Measurements from ENCODE around the gene ITPR1. TPM values are rescaled to one million over a fixed set of nuclear protein-coding genes. Genes with fewer than 3 reads are reported as not detected.

Gene ITPR1
- total and polyA plus RNA-seq, 4 experiments from 2014 or later = 6.1 to 72.8 (median 44.2) TPM

DNA sequence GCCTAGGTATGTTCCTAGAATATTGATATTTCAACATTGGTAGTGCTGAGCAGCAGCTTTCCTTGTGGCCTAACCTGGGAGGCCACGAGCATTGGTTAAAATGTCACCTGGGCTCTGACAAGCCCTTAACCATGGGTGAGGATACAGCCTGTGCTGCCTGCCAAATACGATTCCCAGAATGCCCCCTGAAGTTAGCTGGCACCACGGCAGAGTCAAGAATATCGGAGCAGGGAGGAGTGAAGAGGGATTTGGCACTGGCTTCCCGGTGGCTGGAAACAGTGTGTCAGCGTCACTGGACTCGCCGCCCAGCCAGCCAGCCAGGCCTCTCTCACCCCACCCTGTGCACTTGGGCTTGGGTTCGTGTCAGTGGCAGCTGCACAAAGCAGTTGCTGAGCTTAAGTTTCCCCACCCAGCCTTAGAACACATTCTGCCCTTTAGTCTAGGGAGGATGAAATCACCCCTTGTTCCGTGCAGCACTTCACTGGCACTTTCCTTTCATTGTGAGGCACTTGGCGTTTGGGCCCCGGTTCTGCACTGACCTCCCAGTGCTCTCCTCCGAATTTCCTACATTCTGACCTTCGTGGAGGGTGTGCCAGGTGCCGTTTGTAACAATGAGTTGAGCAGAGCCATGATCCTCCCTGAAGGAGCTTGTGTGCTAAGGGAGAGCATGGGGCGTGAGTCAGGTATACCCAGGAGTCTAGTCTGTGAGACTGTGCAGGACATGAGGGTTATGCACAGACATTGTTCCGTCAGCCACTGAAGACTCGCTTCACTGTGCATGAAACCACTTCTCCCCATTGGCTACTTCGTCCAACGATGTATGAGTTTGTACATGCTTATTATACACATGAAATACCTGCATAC, 333.3 kb downstream of the ITPR1 start:
- Histone ChIP-seq H3K27ac (ENCODE audit: low read depth, low read length) (peak overlapping the region; percentile 33), H3K4me1 (ENCODE audit: insufficient read depth, low read length) (peaks cover 99% of the 10 kb centered on the region), H3K36me3 (ENCODE audit: insufficient read depth, low read length) (no peaks in the 10 kb centered on the region), H3K9me3 (ENCODE audit: control insufficient read depth in 1 of 2, low read length in 2 of 2) (no peaks in the 10 kb centered on the region), H3K27me3 (ENCODE audit: insufficient read depth, low read length) (no peaks in the 10 kb centered on the region), H3K4me3 (ENCODE audit: low read length in 2 of 2) (peak overlapping the region; percentile 4 to 39)
- Mint-ChIP-seq H3K36me3 (peaks cover 8 to 13% of the 10 kb centered on the region in 2 donors), H3K4me3 (peak overlapping the region; percentile 74 to 94 (median 88)), H3K9me3 (peaks cover 0 to 5% (median 0%) of the 10 kb centered on the region in 8 donors), H3K27me3 (peaks cover 0 to 3% of the 10 kb centered on the region in 2 donors), H3K27ac (peak overlapping the region; percentile 88 to 98 (median 96)), H3K4me1 (peaks cover 77 to 97% (median 93%) of the 10 kb centered on the region in 4 donors)
- no peak for DNase-seq
- intact Hi-C loops (cut with micrococcal nuclease) = no loop called here
- ChIA-PET POLR2A (ENCODE audit: partially characterized antibody) (interaction anchor here (0.8 to 12.7 kb wide), 9 partner anchors 9 to 368 kb away, joined by 3 to 254 read pairs (median 5); partner anchors contain the start of gene BHLHE40), CTCF (ENCODE audit: partially characterized antibody) (interaction anchor here (0.7 to 3.1 kb wide), 11 partner anchors 8 to 197 kb away, joined by 3 to 26 read pairs (median 4); partner anchors contain the start of gene BHLHE40)

DNA sequence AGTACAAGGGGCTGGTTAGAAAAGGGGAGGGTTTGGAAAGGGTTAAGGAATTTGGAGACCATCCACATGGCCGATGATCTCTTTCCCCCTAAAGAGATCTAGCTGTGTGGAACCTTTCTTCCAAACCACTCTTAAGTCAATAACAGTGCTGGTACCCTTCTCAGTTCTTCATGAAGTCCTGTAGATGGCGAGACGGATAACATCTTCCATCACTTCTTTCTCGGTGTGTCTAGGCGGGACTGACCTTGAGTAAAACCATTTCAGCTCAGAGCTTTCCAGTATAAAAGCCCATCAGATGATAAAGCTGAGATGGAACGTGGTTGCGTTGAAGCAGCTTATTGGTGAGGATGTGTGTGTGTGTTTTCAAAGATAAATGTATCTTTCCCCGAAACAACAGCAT, 334.6 kb downstream of the ITPR1 start:
- Histone ChIP-seq H3K4me3 (ENCODE audit: low read length in 2 of 2) (no peak overlapping the region), H3K36me3 (ENCODE audit: insufficient read depth, low read length) (no peaks in the 10 kb centered on the region), H3K27ac (ENCODE audit: low read depth, low read length) (peak overlapping the region; percentile 46), H3K27me3 (ENCODE audit: insufficient read depth, low read length) (no peaks in the 10 kb centered on the region), H3K4me1 (ENCODE audit: insufficient read depth, low read length) (peaks cover 99% of the 10 kb centered on the region), H3K9me3 (ENCODE audit: control insufficient read depth in 1 of 2, low read length in 2 of 2) (no peaks in the 10 kb centered on the region)
- H3K4me3 Mint-ChIP-seq = peak overlapping the region in 4 of 8 donors; percentile 7 to 94 (median 48)
- intact Hi-C loops (cut with micrococcal nuclease) = no loop called here
- H3K27ac Mint-ChIP-seq = peak overlapping the region; percentile 53 to 98 (median 86)
- peaks cover 8 to 14% of the 10 kb centered on the region in 2 donors for H3K36me3 Mint-ChIP-seq
- ChIA-PET POLR2A (ENCODE audit: partially characterized antibody) (interaction anchor here (1.2 to 12.7 kb wide), 5 partner anchors 22 to 154 kb away, joined by 3 to 254 read pairs (median 7); partner anchors contain the start of gene BHLHE40), CTCF (ENCODE audit: partially characterized antibody) (interaction anchor here (0.9 to 3.1 kb wide), 5 partner anchors 139 to 199 kb away, joined by 3 to 26 read pairs (median 3); partner anchors contain the start of gene BHLHE40)
- peaks cover 0 to 3% of the 10 kb centered on the region in 2 donors for H3K27me3 Mint-ChIP-seq
- DNase-seq = no peak
- peaks cover 0 to 5% (median 0%) of the 10 kb centered on the region in 8 donors for H3K9me3 Mint-ChIP-seq
- H3K4me1 Mint-ChIP-seq = peaks cover 74 to 95% (median 91%) of the 10 kb centered on the region in 4 donors

DNA sequence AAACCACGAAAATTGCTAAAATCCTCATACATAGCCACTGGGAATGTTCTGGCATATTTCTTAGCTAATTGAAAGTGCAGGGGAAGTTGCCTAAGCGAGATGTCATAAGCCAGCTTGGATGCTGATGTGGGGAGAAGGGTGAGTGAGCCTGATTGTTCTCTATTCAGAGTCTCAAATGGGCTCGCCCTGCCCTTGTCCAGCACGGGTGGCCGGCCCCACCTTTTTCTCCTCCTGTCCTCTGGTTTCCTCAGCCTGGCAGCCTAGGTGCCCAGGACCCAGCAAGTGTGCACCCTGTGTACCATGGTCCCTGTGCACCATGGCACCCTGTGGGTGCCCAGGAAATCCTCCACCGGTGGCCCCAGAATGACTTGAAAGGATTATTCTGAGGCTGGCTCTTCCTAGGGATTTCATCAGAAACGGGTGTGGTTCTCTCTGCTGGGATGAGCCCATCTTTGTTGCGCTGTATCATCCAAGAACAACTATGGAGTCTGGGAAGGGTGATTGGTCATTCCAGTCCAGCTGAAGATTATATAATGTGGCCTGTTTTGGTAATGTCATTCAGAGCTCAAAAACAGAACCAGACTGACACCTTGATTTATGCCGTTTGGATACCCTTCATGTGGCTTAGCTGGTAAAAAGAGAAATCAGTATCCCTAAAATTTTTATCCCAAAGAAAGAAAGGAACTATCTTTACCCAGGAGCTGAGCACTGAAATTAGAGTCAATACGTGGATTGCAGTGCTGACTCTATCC, 335.3 kb downstream of the ITPR1 start:
- Histone ChIP-seq H3K9me3 (ENCODE audit: control insufficient read depth in 1 of 2, low read length in 2 of 2) (no peaks in the 10 kb centered on the region), H3K36me3 (ENCODE audit: insufficient read depth, low read length) (no peaks in the 10 kb centered on the region), H3K4me1 (ENCODE audit: insufficient read depth, low read length) (peaks cover 99% of the 10 kb centered on the region), H3K4me3 (ENCODE audit: low read length in 2 of 2) (no peak overlapping the region), H3K27ac (ENCODE audit: low read depth, low read length) (peak overlapping the region; percentile 46), H3K27me3 (ENCODE audit: insufficient read depth, low read length) (no peaks in the 10 kb centered on the region)
- H3K36me3 Mint-ChIP-seq = peaks cover 8 to 14% of the 10 kb centered on the region in 2 donors
- peak overlapping the region; percentile 80 to 98 (median 92) for H3K27ac Mint-ChIP-seq
- peaks cover 0 to 5% (median 0%) of the 10 kb centered on the region in 8 donors for H3K9me3 Mint-ChIP-seq
- H3K4me1 Mint-ChIP-seq = peaks cover 78 to 95% (median 91%) of the 10 kb centered on the region in 4 donors
- peak overlapping the region in 4 of 8 donors; percentile 53 to 94 (median 66) for H3K4me3 Mint-ChIP-seq
- ChIA-PET POLR2A (ENCODE audit: partially characterized antibody) (interaction anchor here (1.2 to 12.7 kb wide), 3 partner anchors 22 to 153 kb away, joined by 3 to 254 read pairs (median 9); partner anchors contain the start of gene BHLHE40), CTCF (ENCODE audit: partially characterized antibody) (interaction anchor here (0.9 to 3.1 kb wide), 5 partner anchors 117 to 198 kb away, joined by 3 to 26 read pairs (median 4); partner anchors contain the start of gene BHLHE40)
- intact Hi-C loops (cut with micrococcal nuclease) = no loop called here
- DNase-seq = no peak
- peaks cover 0 to 3% of the 10 kb centered on the region in 2 donors for H3K27me3 Mint-ChIP-seq

DNA sequence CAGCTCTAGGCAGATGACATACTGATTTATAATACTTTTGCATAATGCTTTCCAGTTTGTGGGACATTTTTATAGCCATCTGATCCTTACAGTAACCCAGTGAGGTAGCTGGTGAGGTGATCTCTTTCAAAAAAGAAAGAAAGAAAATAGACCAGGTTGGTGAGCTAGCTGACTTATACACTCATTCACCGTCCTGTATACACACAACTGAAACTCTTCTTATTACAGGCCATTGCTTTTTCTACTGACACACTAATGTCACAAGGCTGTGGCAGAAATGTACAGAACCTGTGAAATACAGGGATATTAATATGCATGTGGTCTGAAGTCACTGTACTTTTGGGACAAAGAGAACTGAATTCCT, 335.9 kb downstream of the ITPR1 start:
- H3K36me3 Mint-ChIP-seq = peaks cover 8 to 14% of the 10 kb centered on the region in 2 donors
- peak overlapping the region in 6 of 8 donors; percentile 53 to 94 (median 64) for H3K4me3 Mint-ChIP-seq
- H3K27me3 ChIP-seq (ENCODE audit: insufficient read depth, low read length) = no peaks in the 10 kb centered on the region
- peaks cover 79 to 95% (median 91%) of the 10 kb centered on the region in 4 donors for H3K4me1 Mint-ChIP-seq
- no peaks in the 10 kb centered on the region for H3K36me3 ChIP-seq (ENCODE audit: insufficient read depth, low read length)
- CTCF ChIA-PET (ENCODE audit: partially characterized antibody) = interaction anchor here (1.1 to 3.1 kb wide), 3 partner anchors 117 to 156 kb away, joined by 4 to 26 read pairs (median 9); partner anchors contain the start of gene BHLHE40
- no peak overlapping the region for H3K4me3 ChIP-seq (ENCODE audit: low read length in 2 of 2)
- H3K9me3 Mint-ChIP-seq = peaks cover 0 to 5% (median 0%) of the 10 kb centered on the region in 8 donors
- H3K9me3 ChIP-seq (ENCODE audit: control insufficient read depth in 1 of 2, low read length in 2 of 2) = no peaks in the 10 kb centered on the region
- H3K4me1 ChIP-seq (ENCODE audit: insufficient read depth, low read length) = peaks cover 99% of the 10 kb centered on the region
- peaks cover 0 to 3% of the 10 kb centered on the region in 2 donors for H3K27me3 Mint-ChIP-seq
- DNase-seq = no peak
- peak overlapping the region; percentile 46 for H3K27ac ChIP-seq (ENCODE audit: low read depth, low read length)
- peak overlapping the region; percentile 80 to 98 (median 92) for H3K27ac Mint-ChIP-seq
- POLR2A ChIA-PET (ENCODE audit: partially characterized antibody) = interaction anchor here (1.7 to 12.7 kb wide), 2 partner anchors 21 to 152 kb away, joined by 9 to 254 read pairs; partner anchors contain the start of gene BHLHE40
- intact Hi-C loops (cut with micrococcal nuclease) = no loop called here

DNA sequence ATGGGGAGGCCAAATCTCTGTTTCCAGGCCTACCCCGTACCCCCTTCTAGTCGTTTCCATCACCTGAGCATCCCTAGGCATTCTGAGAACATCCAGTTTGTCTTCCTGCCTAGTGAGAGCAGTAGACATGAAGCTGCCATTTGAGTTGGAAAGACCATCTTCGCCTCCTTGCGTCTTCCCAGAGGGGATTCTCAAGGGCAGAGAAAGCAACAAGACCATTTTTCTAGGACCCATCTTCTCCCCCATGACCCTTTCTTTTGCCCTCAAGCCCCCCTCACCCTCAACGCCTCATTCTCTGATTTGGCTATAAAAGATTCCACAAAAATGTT, 337.4 kb downstream of the ITPR1 start:
- peak overlapping the region; percentile 96 to 100 (median 98) for H3K27ac Mint-ChIP-seq

DNA sequence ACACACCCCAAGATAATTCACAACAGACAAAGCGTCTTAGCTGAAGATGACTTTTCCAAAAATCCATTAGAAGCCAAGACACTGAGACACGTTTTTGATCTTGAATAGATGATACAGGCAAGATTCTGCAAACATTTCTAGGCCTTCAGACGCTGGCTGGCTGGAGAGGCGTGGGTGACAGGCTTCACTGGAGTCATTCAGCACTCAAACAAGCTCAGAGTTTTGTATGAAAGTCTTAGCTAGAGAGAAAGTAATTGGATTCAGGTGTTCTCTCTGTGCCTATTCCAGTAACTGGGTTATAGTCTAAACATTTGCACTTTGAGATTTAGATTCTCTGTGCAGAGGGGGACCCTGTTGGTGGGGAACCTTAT, 338.4 kb downstream of the ITPR1 start:
- Histone ChIP-seq H3K9me3 (ENCODE audit: control insufficient read depth in 1 of 2, low read length in 2 of 2) (no peaks in the 10 kb centered on the region), H3K27ac (ENCODE audit: low read depth, low read length) (peak overlapping the region; percentile 88), H3K4me1 (ENCODE audit: insufficient read depth, low read length) (peaks cover 99% of the 10 kb centered on the region), H3K27me3 (ENCODE audit: insufficient read depth, low read length) (no peaks in the 10 kb centered on the region), H3K36me3 (ENCODE audit: insufficient read depth, low read length) (no peaks in the 10 kb centered on the region), H3K4me3 (ENCODE audit: low read length in 2 of 2) (peak overlapping the region; percentile 31 to 62)
- intact Hi-C loops (cut with micrococcal nuclease) = loop anchor here (1.0 to 10.0 kb wide), 6 partner anchors 9 to 353 kb away; partner anchors contain the start of genes EDEM1 and ITPR1
- H3K36me3 Mint-ChIP-seq = peaks cover 9 to 17% of the 10 kb centered on the region in 2 donors
- peaks cover 0 to 4% (median 0%) of the 10 kb centered on the region in 8 donors for H3K9me3 Mint-ChIP-seq
- H3K27ac Mint-ChIP-seq = peak overlapping the region; percentile 96 to 100 (median 98)
- peak in 1 of 5 donors; percentile 74 for DNase-seq
- H3K27me3 Mint-ChIP-seq = peaks cover 0 to 3% of the 10 kb centered on the region in 2 donors
- CTCF ChIA-PET (ENCODE audit: partially characterized antibody) = interaction anchor here (0.7 to 1.4 kb wide), 7 partner anchors 9 to 151 kb away, joined by 3 to 5 read pairs (median 3); partner anchors contain the start of gene BHLHE40
- POLR2A ChIA-PET (ENCODE audit: partially characterized antibody) = interaction anchor here (0.7 to 12.7 kb wide), 12 partner anchors 10 to 365 kb away, joined by 3 to 254 read pairs (median 4); partner anchors contain the start of gene BHLHE40
- peak overlapping the region; percentile 88 to 97 (median 92) for H3K4me3 Mint-ChIP-seq
- H3K4me1 Mint-ChIP-seq = peaks cover 85 to 95% (median 92%) of the 10 kb centered on the region in 4 donors

More for the DNA sequence above, 337.4 kb downstream of the ITPR1 start:
- intact Hi-C loops (cut with micrococcal nuclease) = loop anchor here (2.0 to 10.0 kb wide), 4 partner anchors 16 to 354 kb away; partner anchors contain the start of genes EDEM1 and ITPR1
- Histone ChIP-seq H3K27me3 (ENCODE audit: insufficient read depth, low read length) (no peaks in the 10 kb centered on the region), H3K9me3 (ENCODE audit: control insufficient read depth in 1 of 2, low read length in 2 of 2) (no peaks in the 10 kb centered on the region), H3K27ac (ENCODE audit: low read depth, low read length) (peak overlapping the region; percentile 88), H3K4me3 (ENCODE audit: low read length in 2 of 2) (peak overlapping the region; percentile 62 to 70), H3K4me1 (ENCODE audit: insufficient read depth, low read length) (peaks cover 99% of the 10 kb centered on the region), H3K36me3 (ENCODE audit: insufficient read depth, low read length) (no peaks in the 10 kb centered on the region)
- peaks cover 84 to 95% (median 92%) of the 10 kb centered on the region in 4 donors for H3K4me1 Mint-ChIP-seq
- ChIA-PET CTCF (ENCODE audit: partially characterized antibody) (interaction anchor here (0.7 to 1.3 kb wide), 3 partner anchors 12 to 150 kb away, joined by 4 to 5 read pairs (median 4); no protein-coding TSS in a partner anchor), POLR2A (ENCODE audit: partially characterized antibody) (interaction anchor here (1.2 to 12.7 kb wide), 6 partner anchors 9 to 151 kb away, joined by 3 to 254 read pairs (median 4); partner anchors contain the start of gene BHLHE40)
- peaks cover 8 to 11% of the 10 kb centered on the region in 2 donors for H3K36me3 Mint-ChIP-seq
- peaks cover 0 to 3% of the 10 kb centered on the region in 2 donors for H3K27me3 Mint-ChIP-seq
- DNase-seq = peak in 1 of 5 donors; percentile 43
- peak overlapping the region; percentile 88 to 97 (median 92) for H3K4me3 Mint-ChIP-seq
- H3K9me3 Mint-ChIP-seq = peaks cover 0 to 4% (median 0%) of the 10 kb centered on the region in 8 donors
